Transverse colon (tissue), 4 donors: Measurements from ENCODE around the gene EFCAB14. TPM values are rescaled to one million over a fixed set of nuclear protein-coding genes. Genes with fewer than 3 reads are reported as not detected.
"Not testable (repeated sequence)": the region's sequence is repeated elsewhere in the genome, so short reads cannot be mapped to it uniquely, and the experiment has no call there.

Experiments
- DNase-seq: peaks from one replicate; pipeline ENCODE4 v3.0.0-alpha.2; 2019
- H3K27ac ChIP-seq, 4 donors: fragments of 200-600 bp; sonication (generic); 2 replicates each; pipeline ENCODE4 v1.5.1; 2016 to 2018; ENCODE audit warnings: inconsistent platforms in 4 of 4
- H3K27me3 ChIP-seq: fragments of 200-600 bp; sonication (generic); 2 replicates; pipeline ENCODE4 v1.5.1; 2017; ENCODE audit warnings: inconsistent platforms
- H3K36me3 ChIP-seq, 4 donors: fragments of 200-600 bp; sonication (generic); 2 replicates each; pipeline ENCODE4 v1.5.1; 2017 to 2019; ENCODE audit warnings: inconsistent platforms in 4 of 4
- H3K4me1 ChIP-seq, 4 donors: fragments of 200-600 bp; sonication (generic); 2 replicates each; pipeline ENCODE4 v1.5.1; 2017 to 2020; ENCODE audit warnings: inconsistent platforms in 4 of 4
- H3K4me3 ChIP-seq, 4 donors: fragments of 200-600 bp; sonication (generic); 1 replicate in 1 of 4; 2 replicates in 3 of 4; pipeline versions ENCODE4 v1.5.1 to v1.6.1; 2017 to 2019; ENCODE audit warnings: inconsistent platforms in 4 of 4
- H3K9me3 ChIP-seq, 2 donors: fragments of 200-600 bp; sonication (generic); 2 replicates each; pipeline ENCODE4 v1.5.1; 2017 to 2019; ENCODE audit warnings: inconsistent platforms in 2 of 2
- CTCF ChIP-seq, 5 experiments: fragments of 200-600 bp in 3 of 5; fragments of 450-650 bp in 2 of 5; sonication (generic) in 3 of 5; IDR thresholded peaks; 1 replicate in 2 of 5; 2 replicates in 3 of 5; pipeline ENCODE4 v1.5.1; 2016 to 2017; ENCODE audit warnings: antibody characterized with exemption in 5 of 5, inconsistent platforms in 3 of 5, mild to moderate bottlenecking in 2 of 5, moderate library complexity in 1 of 5
- EP300 ChIP-seq: sonication (generic); formaldehyde crosslinking; IDR thresholded peaks from one replicate; pipeline ENCODE4 v1.6.1; 2017; ENCODE audit warnings: antibody characterized with exemption, low read depth
- POLR2A ChIP-seq: fragments of 450-650 bp; IDR thresholded peaks from one replicate; pipeline ENCODE4 v1.6.1; 2016; ENCODE audit warnings: antibody characterized with exemption, mild to moderate bottlenecking, moderate library complexity
- POLR2AphosphoS5 ChIP-seq, 3 donors: sonication (generic); formaldehyde crosslinking; IDR thresholded peaks; one replicate each; pipeline ENCODE4 v1.6.1; 2016; ENCODE audit warnings: antibody characterized with exemption in 3 of 3
- WGBS, 2 donors: methylation state at CpG; one replicate each; pipeline ENCODE4 v1.1.5; 2018; ENCODE audit warnings: low coverage in 1 of 2; 5-methylcytosine and 5-hydroxymethylcytosine counted together
- in situ Hi-C, 4 donors: fragments of 200-750 bp; cut with MboI; loops; one replicate each; pipeline versions ENCODE4 v1.15.0 to v1.15.1; 2017; ENCODE audit warnings: low sequenced_read_pairs in 3 of 4, low pct_ligation_motif_present in 1 of 4, low pct_unique_long_range_greater_than_20kb in 1 of 4
- intact Hi-C: fragments of 100-400 bp; cut with DNase I; formaldehyde crosslinking; loops from one replicate; pipeline ENCODE4 v1.15.1; 2023; ENCODE audit warnings: low total_unique reads
- total RNA-seq, 4 donors: library from RNA; depleted of rRNA; stranded (reverse); fragments of >200 nt; gene quantifications; one replicate each; pipeline ENCODE4 v1.1.0, GENCODE V29; 2016

The EFCAB14 gene
- total RNA-seq, 4 donors from 2014 or later, result 48.2 to 119 (median 85.4) TPM

- no peak overlapping the region for H3K27ac ChIP-seq
- no peak for TF ChIP-seq POLR2A
- no peak for TF ChIP-seq POLR2AphosphoS5 (IDR thresholded peaks at IDR 0.05)
- TF ChIP-seq EP300, result no peak
- no peak for TF ChIP-seq CTCF (IDR thresholded peaks at IDR 0.05)
- intact Hi-C loops, result no loop called here
- H3K4me1 ChIP-seq, result peaks cover 0 to 13% (median 5%) of the 10 kb centered on the region in 4 donors
- no peak for DNase-seq
- H3K4me3 ChIP-seq, result no peak overlapping the region
- no peaks in the 10 kb centered on the region for H3K27me3 ChIP-seq
- 78% methylated on average over 3 of the region's 3 CpGs; no CpG with 5 or more reads in 1 of the 2 donors for WGBS, 2 donors
- in situ Hi-C loops, result no loop called here
- no peaks in the 10 kb centered on the region for H3K9me3 ChIP-seq
- peaks cover 0 to 37% (median 13%) of the 10 kb centered on the region in 4 donors for H3K36me3 ChIP-seq
Measured at GRCh38 chr1:46703927-46704641, 14.8 kb downstream of the EFCAB14 start.

DNA sequence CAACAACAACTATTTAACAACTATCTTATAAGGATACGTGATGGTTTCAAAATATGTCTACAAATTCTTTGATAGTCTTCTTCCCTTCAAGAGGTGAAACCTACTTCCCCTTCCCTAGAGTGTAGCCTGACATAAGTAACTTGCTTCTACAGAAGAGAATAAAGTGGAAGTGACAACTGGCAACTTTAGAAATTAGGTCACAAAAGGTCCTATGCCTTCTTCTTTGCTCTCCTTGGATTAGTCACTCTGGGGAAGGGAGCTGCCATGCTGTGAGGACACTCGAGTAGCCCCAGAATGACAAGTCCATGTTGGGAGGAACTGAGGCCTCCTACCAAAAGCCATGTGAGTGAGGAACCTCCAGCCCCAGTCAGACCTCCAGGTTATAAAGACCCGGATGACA, 19.2 kb downstream of the EFCAB14 start:
- Histone ChIP-seq H3K27ac (no peak overlapping the region), H3K4me1 (peaks cover 0 to 13% (median 5%) of the 10 kb centered on the region in 4 donors), H3K9me3 (no peaks in the 10 kb centered on the region), H3K4me3 (no peak overlapping the region), H3K36me3 (peaks cover 0 to 33% (median 13%) of the 10 kb centered on the region in 4 donors), H3K27me3 (no peaks in the 10 kb centered on the region)
- intact Hi-C loops (no loop called here), in situ Hi-C loops (no loop called here)
- DNase-seq, result no peak
- WGBS, 2 donors, result 74 to 83% methylated on average over 1 to 3 of the region's 3 CpGs
- TF ChIP-seq CTCF (IDR thresholded peaks at IDR 0.05) (no peak), POLR2AphosphoS5 (IDR thresholded peaks at IDR 0.05) (no peak), POLR2A (no peak), EP300 (no peak)

DNA sequence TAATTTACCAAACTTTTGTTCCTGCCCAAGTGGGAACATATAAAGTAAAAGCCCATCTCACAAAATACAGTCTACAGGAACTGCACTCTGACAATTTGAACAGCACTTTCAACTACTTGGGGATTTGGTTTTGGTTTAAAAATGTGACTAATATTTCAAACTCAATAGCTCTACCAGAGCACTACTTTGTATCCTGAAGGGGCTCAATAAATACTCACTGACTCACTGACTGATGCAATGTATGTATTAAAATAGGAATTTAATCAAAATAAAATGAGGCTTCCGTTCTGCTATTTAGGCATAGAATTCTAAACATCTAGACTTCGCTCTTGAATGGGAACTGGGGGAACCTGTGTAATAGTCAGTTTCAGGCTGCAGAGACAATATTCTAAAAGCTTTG, 21.9 kb downstream of the EFCAB14 start:
- H3K9me3 ChIP-seq, result no peaks in the 10 kb centered on the region
- no peak overlapping the region for H3K27ac ChIP-seq
- H3K4me1 ChIP-seq, result peaks cover 2 to 17% (median 9%) of the 10 kb centered on the region in 4 donors
- TF ChIP-seq POLR2A (no peak), POLR2AphosphoS5 (IDR thresholded peaks at IDR 0.05) (no peak), EP300 (no peak), CTCF (IDR thresholded peaks at IDR 0.05) (no peak)
- H3K4me3 ChIP-seq, result no peak overlapping the region
- in situ Hi-C loops (no loop called here), intact Hi-C loops (no loop called here)
- H3K36me3 ChIP-seq, result peaks cover 0 to 25% (median 9%) of the 10 kb centered on the region in 4 donors
- DNase-seq, result no peak
- no peaks in the 10 kb centered on the region for H3K27me3 ChIP-seq
- WGBS, 2 donors, result 92 to 100% methylated on average over 1 to 2 of the region's 2 CpGs

DNA sequence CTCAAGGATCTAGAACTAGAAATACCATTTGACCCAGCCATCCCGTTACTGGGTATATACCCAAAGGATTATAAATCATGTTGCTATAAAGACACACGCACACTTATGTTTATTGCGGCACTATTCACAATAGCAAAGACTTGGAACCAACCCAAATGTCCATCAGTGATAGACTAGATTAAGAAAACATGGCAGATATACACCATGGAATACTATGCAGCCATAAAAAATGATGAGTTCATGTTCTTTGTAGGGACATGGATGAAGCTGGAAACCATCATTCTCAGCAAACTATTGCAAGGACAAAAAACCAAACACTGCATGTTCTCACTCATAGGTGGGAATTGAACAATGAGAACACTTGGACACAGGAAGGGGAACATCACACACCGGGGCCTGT, 24.2 kb downstream of the EFCAB14 start:
- H3K4me3 ChIP-seq, H3K27ac ChIP-seq, H3K27me3 ChIP-seq, H3K9me3 ChIP-seq, intact Hi-C loops, DNase-seq, in situ Hi-C loops: not testable (repeated sequence)
- 84% methylated on average over 4 of the region's 4 CpGs; no CpG with 5 or more reads in 1 of the 2 donors for WGBS, 2 donors
- peaks cover 8 to 29% (median 10%) of the 10 kb centered on the region in 4 donors for H3K4me1 ChIP-seq
- peaks cover 0 to 25% (median 11%) of the 10 kb centered on the region in 4 donors for H3K36me3 ChIP-seq
